GM19372 (cell line): ENCODE measurements around the gene FANCB.

ENCODE experiments used
- ATAC-seq: cut with Tn5 transposase; IDR thresholded peaks from one replicate; pipeline ENCODE4 v1.9.1; 2021; ENCODE audit warnings: mild to moderate bottlenecking, low read depth, moderate library complexity; ENCODE audit not compliant: unreplicated experiment

The FANCB gene

GRCh38 chrX:14872851-14873675 lies at the start of gene FANCB, which contains the start of gene MOSPD2:
Gene FANCB, minus strand, starts transcription at chrX:14873069. Its CDS starts 7,559 bp downstream, at chrX:14865510.
Gene MOSPD2, plus strand, starts transcription at chrX:14873421. Its CDS starts 108 bp downstream, at chrX:14873529.
- peak; percentile 91 for ATAC-seq

- no peak for ATAC-seq
Observed at GRCh38 chrX:14922437-14922836, 49.6 kb upstream of the FANCB start.

- ATAC-seq: no peak
Observed at GRCh38 chrX:14920196-14920595, 47.3 kb upstream of the FANCB start.

- ATAC-seq: no peak
Observed at GRCh38 chrX:14919407-14919806, 46.5 kb upstream of the FANCB start.

- no peak for ATAC-seq
Observed at GRCh38 chrX:14916017-14916674, 43.3 kb upstream of the FANCB start.

- no peak for ATAC-seq
Observed at GRCh38 chrX:14915596-14915995, 42.7 kb upstream of the FANCB start.

GRCh38 chrX:14913241-14913640 lies 40.4 kb upstream of the FANCB start:
- ATAC-seq: no peak

GRCh38 chrX:14903891-14904290 lies 31.0 kb upstream of the FANCB start:
- ATAC-seq: no peak

GRCh38 chrX:14902537-14902936 lies 29.7 kb upstream of the FANCB start:
- no peak for ATAC-seq

- ATAC-seq: no peak
Observed at GRCh38 chrX:14899607-14900006, 26.7 kb upstream of the FANCB start.

GRCh38 chrX:14897042-14897441 lies 24.2 kb upstream of the FANCB start:
- no peak for ATAC-seq

GRCh38 chrX:14896273-14896672 lies 23.4 kb upstream of the FANCB start:
- ATAC-seq: no peak

- no peak for ATAC-seq
Observed at GRCh38 chrX:14886252-14886651, 13.4 kb upstream of the FANCB start.

- no peak for ATAC-seq
Observed at GRCh38 chrX:14884714-14885113, 11.8 kb upstream of the FANCB start.

- no peak for ATAC-seq
Observed at GRCh38 chrX:14883826-14884225, 11.0 kb upstream of the FANCB start.

GRCh38 chrX:14875624-14876023 lies 2.8 kb upstream of the FANCB start:
- ATAC-seq: no peak

GRCh38 chrX:14873676-14874049 lies 794 bp upstream of the FANCB start:
- ATAC-seq: no peak

GRCh38 chrX:14872355-14872754 lies 514 bp downstream of the FANCB start:
- ATAC-seq: no peak

GRCh38 chrX:14871767-14872166 lies 1.1 kb downstream of the FANCB start:
- ATAC-seq: no peak

- no peak for ATAC-seq
Observed at GRCh38 chrX:14865201-14865600, 7.7 kb downstream of the FANCB start.

- no peak for ATAC-seq
Observed at GRCh38 chrX:14864631-14865030, 8.2 kb downstream of the FANCB start.

- ATAC-seq: no peak
Observed at GRCh38 chrX:14851526-14851925, 21.3 kb downstream of the FANCB start.
